PC-3 (cell line): ENCODE results near the gene SPTAN1.

Experiments used
- EZH2 ChIP-seq: fragments of 300-600 bp; sonication (generic); IDR thresholded peaks from one replicate; pipeline ENCODE4 v1.6.1; 2017; ENCODE audit warnings: antibody characterized with exemption, mild to moderate bottlenecking, low read length; ENCODE audit not compliant: unreplicated experiment
- EZH2phosphoT487 ChIP-seq: fragments of 300-600 bp; sonication (generic); IDR thresholded peaks from 2 replicates; pipeline ENCODE4 v1.6.1; 2018; ENCODE audit warnings: mild to moderate bottlenecking, antibody characterized with exemption, low read length, borderline replicate concordance
- TF ChIP-seq, protein P1 (sequence below): fragments of 300-600 bp; sonication (generic); conservative IDR thresholded peaks from 2 replicates; pipeline ENCODE4 v1.5.1; 2017; ENCODE audit warnings: antibody characterized with exemption, low read depth, mild to moderate bottlenecking, low read length

DNA sequence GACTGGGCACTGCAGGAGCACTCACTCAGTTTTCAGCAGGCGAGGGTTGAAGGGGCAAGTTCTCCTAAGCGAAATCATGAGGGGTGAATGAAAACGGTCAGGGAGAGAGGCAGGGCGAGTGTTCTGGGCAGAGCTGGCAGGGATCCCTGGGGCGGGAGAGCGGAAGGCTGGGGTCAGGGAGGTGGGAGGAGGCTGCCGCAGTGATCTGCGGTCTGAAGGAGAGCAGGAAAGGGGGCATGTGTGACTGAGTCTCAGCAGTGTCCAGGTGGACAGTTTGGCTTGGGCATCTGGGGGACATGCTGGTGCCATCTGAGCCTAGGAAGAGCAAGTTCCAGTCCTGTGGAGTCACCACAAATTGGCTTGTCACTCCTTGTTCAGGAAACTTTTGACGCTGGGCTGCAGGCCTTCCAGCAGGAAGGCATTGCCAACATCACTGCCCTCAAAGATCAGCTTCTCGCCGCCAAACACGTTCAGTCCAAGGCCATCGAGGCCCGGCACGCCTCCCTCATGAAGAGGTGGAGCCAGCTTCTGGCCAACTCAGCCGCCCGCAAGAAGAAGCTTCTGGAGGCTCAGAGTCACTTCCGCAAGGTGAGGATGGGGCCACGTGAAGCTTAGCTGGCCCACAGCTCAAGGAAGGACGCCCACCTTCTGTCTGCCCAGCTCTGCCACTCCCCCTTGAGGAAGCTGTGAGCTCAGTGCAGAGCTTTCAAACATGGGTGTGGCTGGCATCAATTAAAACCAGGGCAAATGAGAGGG is 73.2 kb downstream of the SPTAN1 start:
- no peak for TF ChIP-seq EZH2
- TF ChIP-seq, protein P1, sequence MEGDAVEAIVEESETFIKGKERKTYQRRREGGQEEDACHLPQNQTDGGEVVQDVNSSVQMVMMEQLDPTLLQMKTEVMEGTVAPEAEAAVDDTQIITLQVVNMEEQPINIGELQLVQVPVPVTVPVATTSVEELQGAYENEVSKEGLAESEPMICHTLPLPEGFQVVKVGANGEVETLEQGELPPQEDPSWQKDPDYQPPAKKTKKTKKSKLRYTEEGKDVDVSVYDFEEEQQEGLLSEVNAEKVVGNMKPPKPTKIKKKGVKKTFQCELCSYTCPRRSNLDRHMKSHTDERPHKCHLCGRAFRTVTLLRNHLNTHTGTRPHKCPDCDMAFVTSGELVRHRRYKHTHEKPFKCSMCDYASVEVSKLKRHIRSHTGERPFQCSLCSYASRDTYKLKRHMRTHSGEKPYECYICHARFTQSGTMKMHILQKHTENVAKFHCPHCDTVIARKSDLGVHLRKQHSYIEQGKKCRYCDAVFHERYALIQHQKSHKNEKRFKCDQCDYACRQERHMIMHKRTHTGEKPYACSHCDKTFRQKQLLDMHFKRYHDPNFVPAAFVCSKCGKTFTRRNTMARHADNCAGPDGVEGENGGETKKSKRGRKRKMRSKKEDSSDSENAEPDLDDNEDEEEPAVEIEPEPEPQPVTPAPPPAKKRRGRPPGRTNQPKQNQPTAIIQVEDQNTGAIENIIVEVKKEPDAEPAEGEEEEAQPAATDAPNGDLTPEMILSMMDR: no peak
- no peak for TF ChIP-seq EZH2phosphoT487
